Neuron (in vitro differentiated cells): Measurements from ENCODE around the gene POMGNT1.

Experiments
- H2AFZ ChIP-seq: one replicate; pipeline ENCODE4 v1.6.1; 2013; ENCODE audit warnings: low read depth, mild to moderate bottlenecking, inconsistent platforms, low read length, moderate library complexity
- H3K27me3 ChIP-seq: one replicate; pipeline ENCODE4 v1.6.1; 2013; ENCODE audit warnings: low read length; ENCODE audit not compliant: insufficient read depth
- H3K36me3 ChIP-seq: one replicate; pipeline ENCODE4 v1.6.1; 2013; ENCODE audit warnings: low read length; ENCODE audit not compliant: insufficient read depth
- H3K4me1 ChIP-seq: one replicate; pipeline ENCODE4 v1.6.1; 2013; ENCODE audit warnings: low read length; ENCODE audit not compliant: insufficient read depth
- H3K4me3 ChIP-seq: 2 replicates; pipeline ENCODE4 v1.5.1; 2013; ENCODE audit warnings: mild to moderate bottlenecking, low read length, moderate library complexity
- H3K9me3 ChIP-seq: one replicate; pipeline ENCODE4 v1.6.1; 2013; ENCODE audit warnings: low read length

POMGNT1 gene

DNA sequence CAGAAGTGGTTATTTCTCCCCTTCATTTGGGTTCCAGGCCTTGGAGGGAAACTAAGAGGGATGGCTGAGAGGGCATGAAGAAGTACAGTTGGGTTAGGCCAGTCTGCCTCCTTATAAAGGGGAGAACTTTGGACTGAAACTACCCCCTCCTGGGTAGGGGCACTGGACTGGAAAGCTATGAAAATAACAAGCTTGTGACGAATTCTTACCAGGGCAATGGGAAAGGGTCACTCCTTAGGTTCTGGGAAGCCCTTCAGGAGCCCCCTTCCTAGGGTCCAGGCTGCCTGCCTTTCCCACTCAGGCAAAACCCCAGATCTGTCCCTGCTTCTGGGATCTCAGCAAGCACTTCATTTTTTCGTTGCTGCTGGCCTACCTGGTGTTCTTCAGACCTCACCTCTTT is 12.2 kb downstream of the POMGNT1 start:
- H3K9me3 ChIP-seq, result no peaks in the 10 kb centered on the region
- H2AFZ ChIP-seq, result no peak overlapping the region
- no peaks in the 10 kb centered on the region for H3K4me1 ChIP-seq
- no peaks in the 10 kb centered on the region for H3K27me3 ChIP-seq
- no peak overlapping the region for H3K4me3 ChIP-seq
- peaks cover 26% of the 10 kb centered on the region for H3K36me3 ChIP-seq

DNA sequence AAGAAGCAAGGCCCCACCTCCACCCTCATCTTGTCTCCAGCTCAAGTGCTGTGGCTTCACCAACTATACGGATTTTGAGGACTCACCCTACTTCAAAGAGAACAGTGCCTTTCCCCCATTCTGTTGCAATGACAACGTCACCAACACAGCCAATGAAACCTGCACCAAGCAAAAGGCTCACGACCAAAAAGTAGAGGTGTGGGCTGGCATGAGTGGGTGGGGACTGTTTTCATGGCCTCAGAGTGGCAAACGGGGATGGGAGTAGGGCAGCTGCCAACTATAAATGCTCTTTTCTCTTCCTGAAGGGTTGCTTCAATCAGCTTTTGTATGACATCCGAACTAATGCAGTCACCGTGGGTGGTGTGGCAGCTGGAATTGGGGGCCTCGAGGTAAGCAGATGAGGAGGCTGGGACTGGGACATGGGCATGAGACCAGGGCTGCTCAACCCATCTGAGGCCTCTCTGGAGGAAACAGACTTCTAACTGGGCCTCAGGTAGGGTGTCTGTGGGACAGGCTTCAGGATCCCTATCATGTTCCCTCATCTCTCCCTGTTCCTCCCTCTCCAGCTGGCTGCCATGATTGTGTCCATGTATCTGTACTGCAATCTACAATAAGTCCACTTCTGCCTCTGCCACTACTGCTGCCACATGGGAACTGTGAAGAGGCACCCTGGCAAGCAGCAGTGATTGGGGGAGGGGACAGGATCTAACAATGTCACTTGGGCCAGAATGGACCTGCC is 13.1 kb downstream of the POMGNT1 start:
- Histone ChIP-seq H3K4me1 (peaks cover 4% of the 10 kb centered on the region), H3K36me3 (peaks cover 20% of the 10 kb centered on the region), H3K4me3 (no peak overlapping the region), H3K27me3 (no peaks in the 10 kb centered on the region), H3K9me3 (no peaks in the 10 kb centered on the region), H2AFZ (no peak overlapping the region)

DNA sequence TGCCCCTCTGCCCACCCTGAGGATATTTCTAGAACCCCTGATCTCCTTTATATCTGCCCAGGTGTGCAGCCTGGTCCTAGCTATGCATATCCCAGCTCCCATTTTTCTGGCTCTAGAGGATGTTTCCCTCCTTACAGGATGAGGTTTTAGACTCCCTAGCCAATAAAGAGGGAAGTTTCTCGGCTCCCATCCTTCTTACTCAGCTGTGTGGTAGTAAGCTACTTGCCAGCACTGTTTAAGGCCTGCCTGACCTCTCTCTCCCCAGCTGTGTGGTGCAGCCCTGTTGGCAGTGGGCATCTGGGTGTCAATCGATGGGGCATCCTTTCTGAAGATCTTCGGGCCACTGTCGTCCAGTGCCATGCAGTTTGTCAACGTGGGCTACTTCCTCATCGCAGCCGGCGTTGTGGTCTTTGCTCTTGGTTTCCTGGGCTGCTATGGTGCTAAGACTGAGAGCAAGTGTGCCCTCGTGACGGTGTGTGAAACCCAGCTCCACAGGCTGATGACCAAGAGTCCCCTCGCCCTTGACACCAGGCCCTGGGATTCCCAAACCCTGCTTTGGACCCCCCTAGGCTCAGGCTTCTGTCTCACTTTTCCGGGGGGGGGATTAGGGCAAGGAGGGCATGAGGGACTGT is 14.2 kb downstream of the POMGNT1 start:
- Histone ChIP-seq H3K4me1 (peaks cover 9% of the 10 kb centered on the region), H3K9me3 (no peaks in the 10 kb centered on the region), H3K27me3 (no peaks in the 10 kb centered on the region), H2AFZ (no peak overlapping the region), H3K4me3 (no peak overlapping the region), H3K36me3 (peaks cover 11% of the 10 kb centered on the region)

DNA sequence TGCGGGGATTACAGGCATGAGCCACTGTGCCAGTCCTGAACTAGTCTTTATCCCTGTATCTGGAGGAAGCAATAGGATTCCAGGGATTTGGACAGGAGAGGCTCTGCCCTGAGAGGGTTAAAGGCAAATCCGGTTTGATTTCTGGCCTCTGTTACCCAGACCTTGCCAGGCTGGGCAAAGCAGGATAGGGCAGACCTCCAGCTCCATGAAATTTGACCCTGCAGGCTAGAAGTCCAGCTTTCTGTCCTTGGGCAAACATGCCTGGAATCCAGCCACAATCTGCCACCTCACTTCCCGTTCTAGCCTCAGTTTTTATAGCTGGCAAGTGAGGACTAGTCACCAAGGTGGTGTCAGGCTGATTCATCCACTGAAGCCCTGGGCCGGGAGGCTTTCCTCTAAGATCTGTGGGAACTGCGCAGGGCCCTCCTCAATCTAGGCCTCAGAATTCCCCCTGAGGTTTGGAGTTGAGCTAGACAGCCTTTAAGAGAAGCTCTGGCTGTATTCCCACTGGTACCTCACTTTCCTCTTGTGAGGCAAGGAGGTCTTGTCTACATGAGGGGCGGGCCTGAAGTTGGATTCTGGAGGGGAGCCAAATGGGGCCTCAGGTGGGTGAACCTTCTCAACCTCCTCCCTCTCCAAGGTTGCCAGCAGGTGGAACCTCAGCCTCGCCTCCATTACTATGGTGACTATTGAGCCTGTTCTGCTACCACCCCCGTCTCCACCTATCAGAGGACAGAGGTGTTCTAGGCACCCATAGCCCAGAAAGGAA is 15.0 kb downstream of the POMGNT1 start:
- Histone ChIP-seq H3K27me3 (no peaks in the 10 kb centered on the region), H3K36me3 (peaks cover 8% of the 10 kb centered on the region), H2AFZ (no peak overlapping the region), H3K4me1 (peaks cover 9% of the 10 kb centered on the region), H3K9me3 (no peaks in the 10 kb centered on the region), H3K4me3 (no peak overlapping the region)

DNA sequence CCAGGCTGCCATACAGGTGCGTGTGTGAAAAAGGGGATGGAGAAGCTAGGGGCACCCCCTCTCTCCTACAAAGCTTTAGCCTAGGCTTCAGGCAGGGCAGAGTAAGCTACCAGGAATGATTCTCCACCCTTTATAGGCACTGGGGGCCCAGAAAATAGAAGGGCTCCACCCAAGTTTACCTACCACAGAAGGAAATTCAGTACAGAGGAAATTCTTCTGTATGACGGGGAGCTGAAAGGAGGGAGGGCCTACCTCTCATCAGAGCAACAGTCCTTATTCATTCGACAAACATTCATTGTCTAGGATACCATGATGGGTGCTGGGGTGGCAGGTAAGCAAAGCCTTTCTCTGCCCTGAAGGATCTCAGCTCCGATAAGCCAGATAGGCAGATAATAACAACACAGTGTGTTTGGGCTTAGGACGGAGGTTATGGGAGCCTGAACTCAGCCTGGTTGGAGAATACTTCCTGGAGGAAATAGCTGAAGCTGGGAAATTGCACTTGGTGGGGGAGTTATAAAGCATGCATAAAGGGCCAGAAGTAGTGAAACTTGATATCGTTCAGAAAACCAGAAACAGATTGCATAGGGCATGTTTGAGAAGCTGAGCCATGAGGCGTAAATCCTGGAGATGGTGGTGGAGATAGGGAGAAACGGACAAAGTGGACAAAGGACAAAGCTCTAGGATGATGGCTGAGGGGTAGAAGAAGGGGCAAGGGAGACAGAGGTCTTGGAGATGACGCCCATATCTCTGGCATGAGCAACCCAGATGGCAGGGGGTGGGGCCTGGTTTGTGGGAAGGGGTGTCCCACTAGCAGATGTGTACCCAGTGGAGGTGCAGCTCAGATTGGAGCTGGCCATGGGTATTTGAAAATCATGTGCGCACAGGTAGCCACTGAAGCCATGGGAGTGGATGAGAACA is 16.6 kb downstream of the POMGNT1 start:
- Histone ChIP-seq H3K9me3 (no peaks in the 10 kb centered on the region), H2AFZ (no peak overlapping the region), H3K27me3 (no peaks in the 10 kb centered on the region), H3K4me1 (peaks cover 9% of the 10 kb centered on the region), H3K36me3 (no peaks in the 10 kb centered on the region), H3K4me3 (no peak overlapping the region)

DNA sequence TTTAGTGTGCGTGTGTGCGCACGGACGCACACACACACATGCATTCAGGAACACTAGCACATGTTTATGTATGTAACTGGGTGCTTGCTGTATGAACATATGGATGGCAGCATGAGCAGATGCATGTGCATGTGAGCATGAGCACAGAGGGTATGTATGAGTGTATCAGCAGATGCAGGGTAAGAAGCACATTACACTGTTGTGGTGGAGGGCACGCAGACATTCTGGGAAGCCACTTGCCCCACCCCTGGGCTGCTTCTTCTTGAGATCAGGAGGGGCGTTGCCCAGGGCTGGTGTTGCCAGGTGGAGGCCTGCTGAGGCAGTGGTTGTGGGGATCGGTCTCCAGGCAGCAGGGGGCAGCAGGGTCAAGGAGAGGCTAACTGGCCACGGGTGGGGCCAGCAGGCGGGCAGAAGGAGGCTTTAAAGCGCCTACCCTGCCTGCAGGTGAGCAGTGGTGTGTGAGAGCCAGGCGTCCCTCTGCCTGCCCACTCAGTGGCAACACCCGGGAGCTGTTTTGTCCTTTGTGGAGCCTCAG is 18.1 kb downstream of the POMGNT1 start:
- Histone ChIP-seq H3K27me3 (no peaks in the 10 kb centered on the region), H3K36me3 (no peaks in the 10 kb centered on the region), H3K9me3 (no peaks in the 10 kb centered on the region), H2AFZ (no peak overlapping the region), H3K4me3 (no peak overlapping the region), H3K4me1 (peaks cover 9% of the 10 kb centered on the region)

DNA sequence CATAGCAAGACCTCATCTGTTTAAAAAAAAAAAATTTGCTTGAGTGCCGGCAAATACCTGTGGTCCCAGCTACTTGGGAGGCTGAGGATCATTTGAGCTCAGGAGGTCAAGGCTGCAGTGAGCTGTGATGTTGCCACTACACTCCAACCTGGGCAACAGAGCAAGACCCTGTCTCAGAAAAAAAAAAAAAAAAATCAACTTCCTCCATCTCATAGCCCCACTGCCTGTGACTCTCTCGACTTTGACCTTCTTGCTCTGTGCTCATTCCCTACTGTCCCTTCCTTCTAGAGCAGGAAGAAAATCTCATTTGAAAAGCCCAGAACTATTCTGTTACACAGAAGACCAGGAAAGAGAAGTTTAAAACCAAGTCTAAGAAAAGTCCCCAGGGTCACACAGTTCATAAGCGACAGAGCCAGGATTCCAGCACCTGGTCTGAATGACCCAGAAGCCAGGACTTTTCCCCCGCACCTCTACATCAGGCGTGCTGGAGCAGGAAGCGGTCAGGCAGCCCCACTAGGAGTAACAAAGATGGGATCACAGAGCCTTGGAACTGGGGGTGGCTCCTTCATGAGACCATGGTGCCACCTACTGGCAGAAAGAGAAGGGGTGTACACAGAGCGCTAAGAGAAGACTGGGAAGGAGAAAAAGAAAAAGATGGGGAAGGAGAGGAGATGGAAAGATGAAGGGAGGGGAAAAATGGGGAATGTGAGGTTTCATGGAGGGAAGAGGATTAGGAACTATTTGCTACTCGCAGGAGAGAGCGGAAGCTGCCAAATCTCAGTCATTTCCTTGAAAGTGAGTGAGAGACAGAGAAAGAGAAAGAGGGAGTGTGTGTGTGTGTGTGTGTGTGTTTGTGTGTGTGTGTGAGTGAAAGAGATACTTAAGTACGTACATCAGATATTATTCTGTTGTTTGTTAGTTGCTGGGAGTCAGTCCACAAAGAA is 18.8 kb downstream of the POMGNT1 start:
- H3K9me3 ChIP-seq, result no peaks in the 10 kb centered on the region
- peak overlapping the region; percentile 16 for H3K4me3 ChIP-seq
- H3K36me3 ChIP-seq, result no peaks in the 10 kb centered on the region
- H3K4me1 ChIP-seq, result peaks cover 9% of the 10 kb centered on the region
- no peaks in the 10 kb centered on the region for H3K27me3 ChIP-seq
- H2AFZ ChIP-seq, result peak overlapping the region; percentile 62

DNA sequence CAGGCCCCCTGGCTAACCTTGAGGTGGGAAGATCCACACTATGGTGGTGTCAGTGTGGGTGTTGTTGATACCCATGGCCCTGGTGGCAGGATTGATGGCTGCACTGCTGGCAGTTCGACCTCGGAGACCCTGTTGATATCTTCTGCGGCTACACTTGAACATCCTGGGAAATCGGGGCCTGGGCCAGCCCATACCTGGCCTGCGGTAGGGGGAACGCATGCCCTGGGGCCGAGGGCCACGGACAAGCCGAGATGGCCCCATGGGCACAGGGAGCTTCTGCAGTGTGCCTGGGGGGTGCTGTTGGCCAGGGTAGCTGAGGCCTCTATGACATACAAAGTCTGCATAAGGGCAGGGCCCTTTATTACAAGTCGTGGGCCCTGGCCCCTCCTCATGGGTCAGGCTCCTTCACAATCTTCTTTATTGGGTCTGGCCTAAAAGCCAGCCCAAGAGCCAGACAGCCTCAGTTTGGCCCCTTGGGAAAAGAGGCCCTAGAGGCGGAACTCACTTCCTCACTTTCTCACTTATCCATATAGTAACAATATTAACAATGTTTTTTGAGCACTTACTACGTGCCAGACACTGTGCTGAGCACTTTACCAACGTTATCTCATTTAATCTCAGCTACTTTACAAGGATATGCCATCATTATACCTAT is 21.9 kb downstream of the POMGNT1 start, which contains the start of gene P3R3URF:
P3R3URF (minus strand) TSS at position 278 of the 655 bp plus-strand sequence; CDS start at position 261, 17 bp downstream.
- H3K36me3 ChIP-seq, result no peaks in the 10 kb centered on the region
- H3K27me3 ChIP-seq, result no peaks in the 10 kb centered on the region
- peaks cover 19% of the 10 kb centered on the region for H3K4me1 ChIP-seq
- no peak within 1 kb of the TSS for H2AFZ ChIP-seq
- H3K9me3 ChIP-seq, result no peaks in the 10 kb centered on the region
- no peak within 1 kb of the TSS for H3K4me3 ChIP-seq

DNA sequence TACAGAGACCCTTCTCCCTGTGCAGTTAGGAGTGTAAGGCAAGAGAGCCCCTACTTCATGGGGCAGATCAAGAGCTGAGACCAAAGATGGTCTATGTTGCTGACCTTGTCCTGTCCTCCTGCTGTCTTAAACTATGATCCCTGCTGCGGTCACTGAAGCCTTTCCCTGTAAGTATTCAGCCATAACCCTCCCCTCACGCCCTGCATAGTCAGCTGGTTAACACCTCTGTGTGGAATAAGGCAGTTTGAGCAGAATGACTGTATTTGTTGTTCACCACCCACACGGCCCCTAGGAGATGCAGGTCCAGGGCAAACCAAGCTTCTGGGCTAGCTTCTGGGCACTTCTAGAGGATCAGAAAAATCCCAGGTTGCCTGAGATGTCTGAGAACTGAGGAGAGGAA is 23.0 kb downstream of the POMGNT1 start:
- Histone ChIP-seq H3K27me3 (no peaks in the 10 kb centered on the region), H3K9me3 (no peaks in the 10 kb centered on the region), H2AFZ (no peak overlapping the region), H3K4me1 (peaks cover 16% of the 10 kb centered on the region), H3K36me3 (no peaks in the 10 kb centered on the region), H3K4me3 (no peak overlapping the region)

DNA sequence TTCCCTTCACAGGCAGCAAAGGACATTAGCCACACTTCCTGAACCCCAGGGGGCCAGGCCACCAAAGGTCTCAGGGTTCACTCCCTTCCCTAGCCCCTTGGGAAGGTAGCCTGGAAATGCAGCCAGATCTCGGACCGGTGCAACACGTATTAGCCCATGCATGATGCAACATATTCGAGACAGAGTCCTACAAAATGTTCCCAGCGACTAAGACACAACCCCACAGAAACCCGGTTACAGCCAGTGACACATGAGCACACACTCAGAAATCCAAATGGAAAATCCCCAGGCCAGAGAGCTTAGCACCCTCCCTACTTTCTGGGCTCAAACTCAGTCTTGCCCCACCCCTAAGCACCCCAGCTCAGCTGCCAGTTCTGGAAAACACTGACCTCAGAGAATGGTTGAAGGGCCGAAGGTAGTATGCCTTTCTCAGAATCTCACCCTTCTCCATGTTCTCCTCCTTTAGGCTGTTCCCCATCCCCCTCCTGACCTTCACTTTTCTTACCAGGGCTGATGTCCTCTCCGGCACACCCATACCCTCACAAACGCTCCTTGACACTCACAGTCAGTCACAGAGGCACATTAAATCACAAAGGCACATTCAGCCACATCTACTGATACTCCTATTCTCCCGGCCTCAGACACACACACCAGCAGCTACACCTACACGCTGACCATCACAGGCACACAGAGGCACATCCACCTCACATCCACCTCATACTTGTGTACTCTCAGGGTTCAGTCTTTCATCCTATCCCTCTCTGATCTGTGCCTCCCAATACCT is 23.6 kb downstream of the POMGNT1 start, which contains the start of gene TSPAN1:
TSPAN1 (plus strand) TSS at position 640 of the 784 bp plus-strand sequence. CDS start 6,021 bp downstream, outside the sequence.
- Histone ChIP-seq H2AFZ (no peak within 1 kb of the TSS), H3K9me3 (no peaks in the 10 kb centered on the region), H3K27me3 (peaks cover 3% of the 10 kb centered on the region), H3K36me3 (no peaks in the 10 kb centered on the region), H3K4me3 (no peak within 1 kb of the TSS), H3K4me1 (peaks cover 10% of the 10 kb centered on the region)
